ENCODE measurements around the gene THAP5. TPM values are rescaled to one million over a fixed set of nuclear protein-coding genes. Genes with fewer than 3 reads are reported as not detected.
A peak's percentile ranks its signal among the peaks of the same experiment; 100 is the strongest.

THAP5 gene
- total and polyA plus RNA-seq, 12 donors = 5.9 to 58.3 (median 26.7) TPM

DNA sequence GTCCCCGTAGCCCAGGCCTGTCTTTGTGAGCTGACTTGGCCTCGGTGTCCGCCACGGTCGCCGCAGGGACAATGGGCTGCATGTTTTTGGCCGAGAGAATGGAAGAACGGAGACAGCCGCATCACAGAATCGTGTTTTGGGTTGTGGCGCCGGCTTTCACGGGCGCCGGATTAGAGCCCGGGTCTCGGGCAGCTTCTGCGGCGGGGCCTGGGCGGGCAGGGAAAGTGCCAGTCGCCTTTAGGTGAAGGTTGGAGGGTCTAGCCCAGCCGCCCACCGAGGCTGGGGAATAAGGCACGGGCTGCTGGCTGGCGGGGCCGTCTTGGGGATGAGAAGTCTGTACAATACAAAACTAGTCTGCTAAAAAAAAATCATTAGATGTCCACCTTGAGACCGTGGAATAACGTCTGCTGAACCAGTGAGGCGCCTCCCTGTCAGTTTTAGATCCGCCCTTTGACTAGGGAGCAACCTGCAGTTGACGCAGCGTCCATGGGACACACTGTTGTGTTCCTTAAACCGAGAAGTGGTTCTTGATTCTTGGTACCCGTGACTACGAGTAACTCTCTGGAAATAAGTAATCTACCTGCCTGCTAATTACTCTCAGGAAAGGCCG lies 745 bp upstream of the THAP5 start:
- Histone ChIP-seq H3K4me3 (peak overlapping the region; percentile 36 to 90 (median 82)), H3K9me3 (replicated peaks in 1 of 3) (no peaks in the 10 kb centered on the region), H3K27me3 (no peaks in the 10 kb centered on the region), H3K27ac (peak overlapping the region; percentile 92 to 99 (median 98)), H3K4me1 (replicated peaks in 1 of 2) (peaks cover 14 to 65% of the 10 kb centered on the region in 2 donors), H3K36me3 (replicated peaks in 1 of 2) (peaks cover 0 to 21% of the 10 kb centered on the region in 2 donors)
- DNase-seq = peak; percentile 49 to 86 (median 69)
- intact Hi-C loops (cut with DNase I) = no loop called here
- 0 to 3% (median 0%) methylated on average over 13 to 36 of the region's 36 CpGs for whole genome bisulfite sequencing, 4 donors
- TF ChIP-seq, protein P1, sequence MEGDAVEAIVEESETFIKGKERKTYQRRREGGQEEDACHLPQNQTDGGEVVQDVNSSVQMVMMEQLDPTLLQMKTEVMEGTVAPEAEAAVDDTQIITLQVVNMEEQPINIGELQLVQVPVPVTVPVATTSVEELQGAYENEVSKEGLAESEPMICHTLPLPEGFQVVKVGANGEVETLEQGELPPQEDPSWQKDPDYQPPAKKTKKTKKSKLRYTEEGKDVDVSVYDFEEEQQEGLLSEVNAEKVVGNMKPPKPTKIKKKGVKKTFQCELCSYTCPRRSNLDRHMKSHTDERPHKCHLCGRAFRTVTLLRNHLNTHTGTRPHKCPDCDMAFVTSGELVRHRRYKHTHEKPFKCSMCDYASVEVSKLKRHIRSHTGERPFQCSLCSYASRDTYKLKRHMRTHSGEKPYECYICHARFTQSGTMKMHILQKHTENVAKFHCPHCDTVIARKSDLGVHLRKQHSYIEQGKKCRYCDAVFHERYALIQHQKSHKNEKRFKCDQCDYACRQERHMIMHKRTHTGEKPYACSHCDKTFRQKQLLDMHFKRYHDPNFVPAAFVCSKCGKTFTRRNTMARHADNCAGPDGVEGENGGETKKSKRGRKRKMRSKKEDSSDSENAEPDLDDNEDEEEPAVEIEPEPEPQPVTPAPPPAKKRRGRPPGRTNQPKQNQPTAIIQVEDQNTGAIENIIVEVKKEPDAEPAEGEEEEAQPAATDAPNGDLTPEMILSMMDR (IDR thresholded peaks at IDR 0.05) = no peak
- peak in 1 of 2 donors; percentile 66 for TF ChIP-seq POLR2A (IDR thresholded peaks at IDR 0.05)

GRCh38 chr7:108568801-108569380 lies 615 bp downstream of the THAP5 start:
- no peak for TF ChIP-seq POLR2A (IDR thresholded peaks at IDR 0.05)
- TF ChIP-seq, protein P1 (IDR thresholded peaks at IDR 0.05) = peak in 1 of 6 experiments; percentile 4
- Histone ChIP-seq H3K4me1 (replicated peaks in 1 of 2) (peaks cover 14 to 60% of the 10 kb centered on the region in 2 donors), H3K4me3 (peak overlapping the region; percentile 9 to 90 (median 70)), H3K27me3 (no peaks in the 10 kb centered on the region), H3K9me3 (replicated peaks in 1 of 3) (no peaks in the 10 kb centered on the region), H3K36me3 (replicated peaks in 1 of 2) (peaks cover 0 to 10% of the 10 kb centered on the region in 2 donors), H3K27ac (peak overlapping the region; percentile 93 to 99 (median 98))
- 12 to 21% (median 15%) methylated on average over 16 to 24 of the region's 24 CpGs for WGBS, 4 donors
- DNase-seq = no peak
- intact Hi-C loops (cut with DNase I) = no loop called here

GRCh38 chr7:108565987-108566386 lies 3.5 kb downstream of the THAP5 start:
- no peak overlapping the region for H3K4me3 ChIP-seq
- H3K27me3 ChIP-seq = no peaks in the 10 kb centered on the region
- no peaks in the 10 kb centered on the region for H3K9me3 ChIP-seq (replicated peaks in 1 of 3)
- no peak overlapping the region for H3K27ac ChIP-seq
- peaks cover 7 to 32% of the 10 kb centered on the region in 2 donors for H3K4me1 ChIP-seq (replicated peaks in 1 of 2)
- no peaks in the 10 kb centered on the region for H3K36me3 ChIP-seq (replicated peaks in 1 of 2)
- TF ChIP-seq, protein P1 (IDR thresholded peaks at IDR 0.05) = no peak
- no peak for TF ChIP-seq POLR2A (IDR thresholded peaks at IDR 0.05)
- DNase-seq = no peak
- intact Hi-C loops (cut with DNase I) = no loop called here

GRCh38 chr7:108561047-108561619 lies 8.4 kb downstream of the THAP5 start:
- TF ChIP-seq POLR2A (IDR thresholded peaks at IDR 0.05) = no peak
- TF ChIP-seq, protein P1 (IDR thresholded peaks at IDR 0.05) = no peak
- H3K4me3 ChIP-seq = no peak overlapping the region
- H3K27ac ChIP-seq = no peak overlapping the region
- DNase-seq = no peak
- intact Hi-C loops (cut with DNase I) = no loop called here
- peaks cover 0 to 9% (median 0%) of the 10 kb centered on the region in 3 donors for H3K9me3 ChIP-seq (replicated peaks in 1 of 3)
- 87 to 95% (median 92%) methylated on average over 4 of the region's 4 CpGs for WGBS, 4 donors
- H3K36me3 ChIP-seq (replicated peaks in 1 of 2) = no peaks in the 10 kb centered on the region
- no peaks in the 10 kb centered on the region for H3K27me3 ChIP-seq
- H3K4me1 ChIP-seq (replicated peaks in 1 of 2) = peaks cover 0 to 2% of the 10 kb centered on the region in 2 donors
